Endothelial cell of umbilical vein (primary cell): ENCODE results near the gene PTGR3. TPM values are rescaled to one million over a fixed set of nuclear protein-coding genes. Genes with fewer than 3 reads are reported as not detected.

Experiments
- BruUV-seq: library from RNA; stranded (reverse); fragments of 400-500 nt; replicated peaks from 2 replicates; lab custom pipeline; 2021; lab: Mats Ljungman, UMichigan
- CTCF ChIA-PET: fragments of 300-600, 350-600 bp; sonication (Branson Sonifier 250); formaldehyde crosslinking; loops from one replicate; lab custom pipeline; 2021; ENCODE audit warnings: antibody characterized with exemption, inconsistent platforms; lab: Charles Lee
- POLR2A ChIA-PET: fragments of 300-600, 350-600 bp; sonication (Branson Sonifier 250); formaldehyde crosslinking; loops from one replicate; lab custom pipeline; 2021; ENCODE audit warnings: antibody characterized with exemption, inconsistent platforms; lab: Charles Lee
- DNase-seq: peaks from one replicate; pipeline ENCODE4 v3.0.0-alpha.2; 2011; ENCODE audit warnings: low read depth, low spot score
- FAIRE-seq: peaks from 2 replicates; lab custom pipeline; 2011; peaks lifted over from hg19 to GRCh38; lab: Jason Lieb, UNC
- H2AFZ ChIP-seq: 2 replicates; pipeline ENCODE4 v1.6.0; 2012; ENCODE audit warnings: low read depth, low read length, control low read depth, inconsistent platforms
- H3K27ac ChIP-seq: 2 replicates; pipeline ENCODE4 v1.5.1; 2011; ENCODE audit warnings: low read depth, mild to moderate bottlenecking, control low read depth, low read length, moderate library complexity; ENCODE audit not compliant: insufficient read depth
- H3K27me3 ChIP-seq, 2 experiments: 2 replicates each; pipeline versions ENCODE4 v1.6.0 to v1.6.1; 2011; ENCODE audit warnings: low read length in 2 of 2, mixed read lengths in 1 of 2; ENCODE audit not compliant: control insufficient read depth in 2 of 2, insufficient read depth in 2 of 2
- H3K36me3 ChIP-seq, 2 experiments: 2 replicates in 1 of 2; 3 replicates in 1 of 2; pipeline ENCODE4 v1.5.1; 2011; ENCODE audit warnings: low read length in 2 of 2, mild to moderate bottlenecking in 1 of 2, moderate library complexity in 1 of 2; ENCODE audit not compliant: control insufficient read depth in 2 of 2, insufficient read depth in 2 of 2; ENCODE audit errors: extremely low read depth in 1 of 2
- H3K4me1 ChIP-seq: 3 replicates; pipeline ENCODE4 v1.5.1; 2011; ENCODE audit warnings: mild to moderate bottlenecking, low read length; ENCODE audit not compliant: control insufficient read depth, insufficient read depth; ENCODE audit errors: extremely low read depth
- H3K4me2 ChIP-seq: 2 replicates; pipeline ENCODE4 v1.6.1; 2011; ENCODE audit warnings: low read length, control low read depth, mixed read lengths; ENCODE audit not compliant: insufficient read depth
- H3K4me3 ChIP-seq, 3 experiments: fragments of 200-600 bp in 1 of 3; sonication (generic), shearing (Covaris generic) in 1 of 3; replicated peaks in 1 of 3; 2 replicates each; pipeline ENCODE4 v1.5.1; 2011 to 2016; ENCODE audit warnings: control low read depth in 3 of 3, low read length in 3 of 3, mild to moderate bottlenecking in 2 of 3, inconsistent platforms in 1 of 3, low read depth in 1 of 3, moderate library complexity in 1 of 3; ENCODE audit not compliant: insufficient read depth in 1 of 3
- H3K79me2 ChIP-seq: 2 replicates; pipeline ENCODE4 v1.6.0; 2012; ENCODE audit warnings: low read length, inconsistent platforms; ENCODE audit not compliant: control insufficient read depth, insufficient read depth
- H3K9ac ChIP-seq: replicated peaks from 2 replicates; pipeline ENCODE3; 2011; ENCODE audit warnings: low read length, control low read depth; ENCODE audit not compliant: insufficient read depth; ENCODE audit errors: extremely low read depth
- H3K9me1 ChIP-seq: replicated peaks from 3 replicates; pipeline ENCODE4 v1.6.0; 2011; ENCODE audit warnings: mild to moderate bottlenecking, low read length; ENCODE audit not compliant: control insufficient read depth, insufficient read depth; ENCODE audit errors: extremely low read depth
- H3K9me3 ChIP-seq: replicated peaks from 2 replicates; pipeline ENCODE4 v1.5.1; 2012; ENCODE audit warnings: low read length, inconsistent platforms; ENCODE audit not compliant: control insufficient read depth, insufficient read depth
- H4K20me1 ChIP-seq: replicated peaks from 2 replicates; pipeline ENCODE3; 2011; ENCODE audit warnings: mild to moderate bottlenecking, low read length; ENCODE audit not compliant: control insufficient read depth, insufficient read depth; ENCODE audit errors: extremely low read depth
- FOS ChIP-seq: IDR thresholded peaks from 2 replicates; pipeline ENCODE4 v1.6.1; 2011; ENCODE audit warnings: mild to moderate bottlenecking, low read length, moderate library complexity, borderline replicate concordance; ENCODE audit not compliant: insufficient read depth
- GATA2 ChIP-seq: IDR thresholded peaks from 2 replicates; pipeline ENCODE4 v1.7.0; 2011; ENCODE audit warnings: low read depth, mild to moderate bottlenecking, moderate library complexity, mixed read lengths, low read length; ENCODE audit not compliant: insufficient read length, insufficient read depth
- JUN ChIP-seq: IDR thresholded peaks from 2 replicates; pipeline ENCODE4 v1.6.1; 2011; ENCODE audit warnings: borderline replicate concordance, low read depth; ENCODE audit not compliant: insufficient read length, insufficient read depth
- MYC ChIP-seq: IDR thresholded peaks from one replicate; pipeline ENCODE4 v1.6.1; 2011; ENCODE audit warnings: mild to moderate bottlenecking, low read depth, low read length
- POLR2A ChIP-seq: IDR thresholded peaks from 2 replicates; pipeline ENCODE4 v1.6.1; 2012; ENCODE audit warnings: low read depth, mild to moderate bottlenecking, control low read depth, low read length
- dilution Hi-C: fragments of 300-500 bp; cut with MboI; formaldehyde crosslinking; loops from one replicate; pipeline ENCODE4 v1.15.0; 2019; ENCODE audit warnings: low sequenced_read_pairs; ENCODE audit not compliant: extremely low pct_ligation_motif_present
- intact Hi-C: fragments of 100-400 bp; cut with micrococcal nuclease; formaldehyde crosslinking; loops from one replicate; pipeline ENCODE4 v1.10.0; 2022
- polyA plus RNA-seq, 4 experiments: library from polyadenylated mRNA; depleted of rRNA in 3 of 4; stranded (reverse) in 3 of 4; unstranded in 1 of 4; fragments of >200 nt; gene quantifications; 2 replicates each; pipeline versions ENCODE4 v1.2.1 to v1.2.3, GENCODE V29; 2011 to 2012; ENCODE audit warnings: missing spikeins in 1 of 4
- total RNA-seq: library from RNA; stranded (reverse); gene quantifications from 2 replicates; pipeline ENCODE4 v1.2.3, GENCODE V29; 2021

PTGR3 gene
- total and polyA plus RNA-seq, 2 donors (not counting 3 experiments of a cell fraction or from before 2014, with no cell fraction given) = 13.9 to 21.9 TPM

DNA sequence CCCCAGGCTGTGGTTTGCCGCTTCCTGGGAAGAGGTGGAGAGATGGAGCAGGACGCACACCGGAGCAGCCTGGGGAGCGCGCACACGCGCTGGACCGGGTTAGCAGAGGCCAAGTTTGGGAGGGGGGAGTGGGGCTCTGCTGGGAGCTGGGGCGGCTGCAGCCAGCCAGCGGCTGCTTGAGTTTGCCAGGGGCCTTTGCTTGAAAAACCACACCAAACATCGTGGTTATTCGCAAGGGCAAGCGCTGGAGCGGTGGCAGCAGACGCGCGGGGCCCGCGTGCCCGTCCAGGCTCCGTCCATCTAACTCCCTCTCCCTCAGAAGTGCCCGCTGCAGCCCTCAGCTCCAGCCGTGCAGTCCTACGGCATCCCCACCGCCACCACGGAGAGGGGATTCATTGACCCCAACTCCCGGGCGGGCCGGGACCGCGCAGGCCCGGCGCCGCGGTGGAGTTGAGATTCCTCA is 4.6 kb downstream of the PTGR3 start:
- CTCF ChIA-PET = interaction anchor here (1.0 kb wide), 1 partner anchor 275 kb away, joined by 3 read pairs; no protein-coding TSS in a partner anchor
- peaks cover 67% of the 10 kb centered on the region for H3K79me2 ChIP-seq
- TF ChIP-seq JUN = no peak
- TF ChIP-seq GATA2 = no peak
- TF ChIP-seq MYC = no peak
- TF ChIP-seq POLR2A = no peak
- peak overlapping the region; percentile 46 for H2AFZ ChIP-seq
- peak overlapping the region in 2 of 3 experiments; percentile 17 to 28 for H3K4me3 ChIP-seq
- H3K4me1 ChIP-seq = peaks cover 37% of the 10 kb centered on the region
- peak overlapping the region; percentile 55 for H3K4me2 ChIP-seq
- FAIRE-seq = no peak
- no TSS peak for BruUV-seq
- no peaks in the 10 kb centered on the region for H4K20me1 ChIP-seq
- H3K9ac ChIP-seq = no peak overlapping the region
- no peaks in the 10 kb centered on the region for H3K9me1 ChIP-seq
- DNase-seq = no peak
- dilution Hi-C loops (no loop called here), intact Hi-C loops (loop anchor here (10.0 kb wide), 2 partner anchors 369 to 709 kb away; partner anchors contain the start of gene CNDP2)
- H3K27ac ChIP-seq = no peak overlapping the region
- POLR2A ChIA-PET = no interaction called here
- H3K27me3 ChIP-seq = no peaks in the 10 kb centered on the region
- peaks cover 0 to 7% of the 10 kb centered on the region in 2 experiments for H3K36me3 ChIP-seq
- no peaks in the 10 kb centered on the region for H3K9me3 ChIP-seq

DNA sequence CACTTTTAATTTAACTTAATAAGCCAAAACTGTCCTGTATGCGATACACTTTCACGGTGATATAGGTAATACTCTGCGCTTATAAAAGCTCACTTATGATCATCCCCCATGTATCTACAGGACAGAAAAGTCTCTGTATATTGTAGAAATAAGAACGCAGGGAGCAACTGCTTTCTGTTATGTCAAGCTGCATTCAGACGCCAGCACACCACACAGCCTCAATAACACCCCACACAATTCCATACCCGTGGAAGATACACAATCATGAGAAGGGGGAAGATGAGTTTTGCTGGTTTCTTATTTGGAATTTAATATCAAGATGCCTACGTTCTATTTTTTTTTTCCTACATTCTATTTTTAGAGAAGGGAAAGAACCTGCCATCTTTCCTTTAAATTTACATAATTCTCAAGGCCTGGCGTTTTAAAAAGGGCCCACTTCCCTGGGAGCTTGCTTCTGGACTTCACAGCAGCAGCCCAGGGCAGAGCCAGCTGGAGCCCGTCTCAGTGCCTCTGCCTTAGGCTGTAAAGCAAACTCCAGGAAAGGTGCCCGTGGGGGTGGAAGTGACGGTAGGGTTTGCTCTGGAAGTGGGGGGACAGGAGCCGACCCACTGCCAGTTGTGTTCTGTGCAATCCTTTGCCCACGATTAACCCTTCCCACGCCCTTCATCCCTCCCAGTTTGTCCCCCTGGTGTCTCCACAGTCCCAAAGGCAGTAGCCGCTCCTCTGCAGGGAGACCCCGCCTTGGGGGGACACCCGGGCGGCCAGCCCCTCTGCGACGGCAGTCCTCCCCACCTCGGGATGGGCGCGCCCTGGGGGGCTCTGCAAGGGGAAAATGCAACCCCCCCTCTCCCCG is 5.3 kb downstream of the PTGR3 start:
- no peak for TF ChIP-seq FOS
- Histone ChIP-seq H4K20me1 (no peaks in the 10 kb centered on the region), H3K27me3 (no peaks in the 10 kb centered on the region), H3K9ac (no peak overlapping the region), H3K36me3 (peaks cover 0 to 7% of the 10 kb centered on the region in 2 experiments), H3K27ac (no peak overlapping the region), H3K79me2 (peaks cover 67% of the 10 kb centered on the region), H3K4me3 (no peak overlapping the region), H3K4me1 (peaks cover 40% of the 10 kb centered on the region), H3K9me3 (no peaks in the 10 kb centered on the region), H2AFZ (no peak overlapping the region), H3K4me2 (peak overlapping the region; percentile 55), H3K9me1 (no peaks in the 10 kb centered on the region)
- no TSS peak for BruUV-seq
- FAIRE-seq (no peak), DNase-seq (no peak)
- intact Hi-C loops (loop anchor here (10.0 kb wide), 2 partner anchors 369 to 709 kb away; partner anchors contain the start of gene CNDP2), dilution Hi-C loops (no loop called here)
- CTCF ChIA-PET = interaction anchor here (1.0 kb wide), 2 partner anchors 77 to 276 kb away, joined by 3 read pairs; no protein-coding TSS in a partner anchor
- POLR2A ChIA-PET = no interaction called here
